HG03432 (cell line): ENCODE data around the gene MYMX.

Source experiments
- ATAC-seq: cut with Tn5 transposase; IDR thresholded peaks from one replicate; pipeline ENCODE4 v1.9.1; 2021; ENCODE audit warnings: mild to moderate bottlenecking, moderate library complexity; ENCODE audit not compliant: unreplicated experiment

Gene MYMX

GRCh38 chr6:44219053-44219814 lies 2.5 kb downstream of the MYMX start:
- peak; percentile 57 for ATAC-seq

GRCh38 chr6:44219815-44220784 lies 3.4 kb downstream of the MYMX start:
- no peak for ATAC-seq

- ATAC-seq, result no peak
Measured at GRCh38 chr6:44220913-44221290, 4.2 kb downstream of the MYMX start.

- ATAC-seq, result peak; percentile 38
Measured at GRCh38 chr6:44221291-44221960, 4.7 kb downstream of the MYMX start.

GRCh38 chr6:44221961-44222335 lies 5.2 kb downstream of the MYMX start:
- no peak for ATAC-seq

GRCh38 chr6:44222486-44223318 lies 6.0 kb downstream of the MYMX start:
- peak; percentile 2 for ATAC-seq

GRCh38 chr6:44223319-44224028 lies 6.7 kb downstream of the MYMX start, which contains the start of gene SLC29A1:
Gene SLC29A1, plus strand, starts transcription at chr6:44223595. Its CDS starts 3,719 bp downstream, at chr6:44227314.
- peak; percentile 57 for ATAC-seq

GRCh38 chr6:44224029-44224964 lies 7.6 kb downstream of the MYMX start:
- peak; percentile 4 for ATAC-seq

GRCh38 chr6:44224965-44225305 lies 8.2 kb downstream of the MYMX start:
- no peak for ATAC-seq

- ATAC-seq, result no peak
Measured at GRCh38 chr6:44225579-44226325, 9.0 kb downstream of the MYMX start.

- no peak for ATAC-seq
Measured at GRCh38 chr6:44226368-44227147, 9.8 kb downstream of the MYMX start.

- no peak for ATAC-seq
Measured at GRCh38 chr6:44227148-44227793, 10.5 kb downstream of the MYMX start.

- no peak for ATAC-seq
Measured at GRCh38 chr6:44228031-44228430, 11.3 kb downstream of the MYMX start.

GRCh38 chr6:44228433-44228832 lies 11.7 kb downstream of the MYMX start:
- ATAC-seq, result no peak

GRCh38 chr6:44228836-44229235 lies 12.1 kb downstream of the MYMX start:
- no peak for ATAC-seq

GRCh38 chr6:44229376-44230033 lies 12.8 kb downstream of the MYMX start:
- ATAC-seq, result no peak
